Measurements from ENCODE around the gene SSBP4.
"Not testable (repeated sequence)": the region's sequence is repeated elsewhere in the genome, so short reads cannot be mapped to it uniquely, and the experiment has no call there.

The SSBP4 gene

DNA sequence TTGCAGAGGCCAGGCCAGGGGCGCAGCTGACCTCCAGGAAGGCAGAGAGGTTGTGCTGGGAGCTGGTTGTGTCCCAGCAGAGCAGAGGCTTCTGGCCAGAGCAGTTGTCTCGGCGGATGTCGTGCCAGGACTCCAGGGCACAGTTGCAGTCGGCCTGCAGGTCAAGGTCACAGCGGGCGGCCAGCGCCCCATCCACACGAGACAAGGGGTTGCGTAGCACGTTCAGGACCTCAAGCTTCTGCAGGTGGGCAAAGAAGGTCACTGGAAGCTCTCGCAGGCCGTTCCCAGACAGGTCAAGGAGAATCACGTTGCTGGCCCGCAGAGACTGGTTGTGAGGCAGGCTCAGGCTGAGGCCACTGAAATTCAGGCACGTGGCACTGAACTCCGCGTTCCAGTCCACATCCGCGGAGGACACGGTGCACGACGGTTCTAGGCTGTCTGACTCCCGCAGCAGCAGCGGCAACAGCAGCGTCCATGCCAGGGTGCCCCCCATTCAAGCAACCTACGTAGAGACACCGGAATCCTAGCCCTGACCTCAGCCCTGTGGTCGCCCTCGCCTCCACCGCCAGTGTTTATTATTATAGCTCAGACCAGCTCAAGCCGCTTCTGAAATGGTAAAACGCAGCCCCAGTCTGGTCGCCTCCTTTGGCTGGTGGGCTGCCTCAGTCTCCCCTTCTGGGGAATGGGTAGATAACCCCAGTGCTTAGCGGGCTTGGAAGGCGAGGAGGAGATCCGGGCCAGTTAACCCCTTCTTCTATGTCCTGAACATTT, 22.5 kb upstream of the SSBP4 start:
- FAIRE-seq, result no peak

- FAIRE-seq, result no peak
Observed at GRCh38 chr19:18397242-18398202, 21.7 kb upstream of the SSBP4 start, which contains the start of gene LRRC25. Gene LRRC25 (minus strand): TSS chr19:18397622. CDS start chr19:18396963, 659 bp downstream.

DNA sequence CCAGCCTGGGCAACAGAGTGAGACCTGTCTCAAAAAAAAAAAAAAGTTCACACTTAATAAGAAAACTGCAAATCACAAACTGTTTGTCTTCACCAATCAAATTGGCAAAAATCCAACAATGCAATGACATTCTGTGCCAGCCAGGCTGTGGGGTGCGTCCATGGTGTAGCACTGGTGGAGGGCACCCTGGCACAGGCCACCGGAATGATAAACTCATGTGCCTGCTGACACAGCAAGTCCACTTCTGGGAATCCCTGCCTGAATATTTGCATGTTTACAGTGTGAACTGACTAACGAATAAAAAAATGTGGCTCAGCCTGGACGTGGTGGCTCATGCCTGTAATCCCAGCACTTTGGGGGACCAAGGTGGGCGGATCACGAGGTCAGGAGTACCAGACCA, 20.2 kb upstream of the SSBP4 start:
- no peak for FAIRE-seq

- no peak for FAIRE-seq
Observed at GRCh38 chr19:18401580-18402112, 17.6 kb upstream of the SSBP4 start.

DNA sequence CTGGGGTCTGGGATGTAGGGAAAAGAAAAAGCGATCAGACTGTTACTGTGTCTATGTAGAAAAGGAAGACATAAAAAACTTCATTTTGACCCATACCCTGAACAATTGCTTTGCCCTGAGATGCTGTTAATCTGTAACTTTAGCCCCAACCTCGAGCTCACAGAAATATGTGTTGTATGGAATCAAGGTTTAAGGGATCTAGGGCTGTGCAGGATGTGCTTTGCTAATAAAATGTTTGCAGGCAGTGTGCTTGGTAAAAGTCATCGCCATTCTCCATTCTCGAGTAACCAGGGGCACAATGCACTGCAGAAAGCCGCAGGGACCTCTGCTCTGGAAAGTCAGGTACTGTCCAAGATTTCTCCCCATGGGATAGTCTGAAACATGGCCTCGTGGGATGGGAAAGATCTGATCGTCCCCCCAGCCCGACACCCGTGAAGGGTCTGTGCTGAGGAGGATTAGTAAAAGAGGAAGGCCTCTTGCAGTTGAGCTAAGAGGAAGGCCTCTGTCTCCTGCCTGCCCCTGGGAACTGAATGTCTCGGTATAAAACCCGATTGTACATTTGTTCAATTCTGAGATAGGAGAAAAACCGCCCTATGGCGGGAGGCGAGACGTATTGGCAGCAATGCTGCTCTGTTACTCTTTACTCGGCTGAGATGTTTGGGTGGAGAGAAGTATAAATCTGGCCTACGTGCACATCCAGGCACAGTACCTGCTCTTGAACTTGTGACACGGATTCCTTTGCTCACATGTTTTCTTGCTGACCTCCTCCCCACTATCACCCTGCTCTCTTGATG, 16.5 kb upstream of the SSBP4 start:
- not testable (repeated sequence) for FAIRE-seq

DNA sequence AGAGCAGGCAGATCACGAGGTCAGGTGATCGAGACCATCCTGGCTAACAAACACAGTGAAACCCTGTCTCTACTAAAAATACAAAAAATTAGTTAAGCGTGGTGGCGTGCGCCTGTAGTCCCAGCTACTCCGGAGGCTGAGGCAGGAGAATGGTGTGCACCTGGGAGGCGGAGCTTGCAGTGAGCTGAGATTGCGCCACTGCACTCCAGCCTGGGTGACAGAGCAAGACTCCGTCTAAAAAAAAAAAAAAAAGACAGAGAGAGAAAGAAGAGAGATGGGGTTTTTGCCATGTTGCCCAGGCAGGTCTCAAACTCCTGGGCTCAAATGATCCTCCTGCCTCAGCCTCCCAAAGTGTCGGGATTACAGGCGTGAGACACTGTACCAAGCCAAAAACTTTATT, 13.4 kb upstream of the SSBP4 start:
- not testable (repeated sequence) for FAIRE-seq

- FAIRE-seq, result no peak
Observed at GRCh38 chr19:18406749-18407148, 12.4 kb upstream of the SSBP4 start.

GRCh38 chr19:18408053-18408476, 11.1 kb upstream of the SSBP4 start:
- no peak for FAIRE-seq

- FAIRE-seq, result no peak
Observed at GRCh38 chr19:18412610-18413239, 6.5 kb upstream of the SSBP4 start.

DNA sequence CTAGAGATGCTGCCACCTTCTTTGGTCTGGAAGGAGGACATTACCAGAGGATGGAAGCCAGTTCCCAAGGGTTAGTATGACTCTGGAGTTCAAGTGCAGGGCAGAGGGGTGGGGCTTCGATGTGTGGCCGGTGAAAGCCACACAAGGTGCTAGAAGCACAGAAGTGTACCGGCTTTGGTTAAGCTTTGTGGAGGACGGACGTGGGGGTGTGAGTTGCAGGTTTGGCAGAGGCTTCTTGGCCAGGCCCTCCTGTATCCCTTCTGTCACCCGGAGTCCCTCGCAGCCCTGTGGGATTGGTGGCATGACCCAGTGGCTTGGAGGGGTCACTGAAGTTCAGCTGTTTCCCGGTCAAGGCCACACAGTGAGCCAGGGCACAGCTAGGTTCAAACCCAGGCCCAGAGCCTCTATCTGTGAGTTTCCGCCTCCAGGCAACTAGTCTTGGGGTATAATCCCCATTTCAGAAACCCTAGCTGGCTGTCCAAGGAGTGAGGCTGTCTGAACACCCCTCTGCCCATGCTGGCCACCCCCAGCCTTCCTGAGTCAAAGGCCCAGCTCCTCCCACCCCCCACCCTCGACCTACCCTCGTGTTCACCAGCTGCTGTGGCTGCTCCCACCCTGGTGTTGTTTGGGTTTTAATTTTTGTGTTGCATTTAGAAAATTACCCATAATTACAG, 4.6 kb upstream of the SSBP4 start:
- no peak for FAIRE-seq

GRCh38 chr19:18415178-18415867, 3.9 kb upstream of the SSBP4 start:
- peak; percentile 94 for FAIRE-seq

DNA sequence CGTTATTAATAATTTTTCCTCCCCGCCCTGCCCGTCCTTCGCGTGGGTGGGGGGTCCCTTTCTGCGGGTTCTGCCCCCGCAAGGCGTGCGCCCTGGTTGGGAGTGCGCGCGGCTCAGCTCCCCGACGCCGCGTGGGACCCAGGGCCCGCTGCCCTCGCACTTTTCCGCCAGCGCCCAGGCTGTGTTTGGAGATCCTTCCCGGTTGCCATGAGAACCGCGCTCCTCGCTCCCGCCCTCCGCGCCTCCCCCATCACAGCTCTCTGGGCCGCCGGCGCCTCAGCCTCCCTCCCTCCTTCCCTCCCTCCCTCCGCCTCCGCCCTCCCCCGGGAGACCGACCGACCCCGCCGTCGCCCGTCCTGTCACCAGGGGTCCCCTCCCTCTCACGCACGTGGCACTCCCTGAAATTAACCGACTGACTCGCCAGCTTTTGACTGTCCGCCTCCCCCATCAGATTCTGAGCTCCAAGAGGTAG, 2.4 kb upstream of the SSBP4 start:
- no peak for FAIRE-seq

DNA sequence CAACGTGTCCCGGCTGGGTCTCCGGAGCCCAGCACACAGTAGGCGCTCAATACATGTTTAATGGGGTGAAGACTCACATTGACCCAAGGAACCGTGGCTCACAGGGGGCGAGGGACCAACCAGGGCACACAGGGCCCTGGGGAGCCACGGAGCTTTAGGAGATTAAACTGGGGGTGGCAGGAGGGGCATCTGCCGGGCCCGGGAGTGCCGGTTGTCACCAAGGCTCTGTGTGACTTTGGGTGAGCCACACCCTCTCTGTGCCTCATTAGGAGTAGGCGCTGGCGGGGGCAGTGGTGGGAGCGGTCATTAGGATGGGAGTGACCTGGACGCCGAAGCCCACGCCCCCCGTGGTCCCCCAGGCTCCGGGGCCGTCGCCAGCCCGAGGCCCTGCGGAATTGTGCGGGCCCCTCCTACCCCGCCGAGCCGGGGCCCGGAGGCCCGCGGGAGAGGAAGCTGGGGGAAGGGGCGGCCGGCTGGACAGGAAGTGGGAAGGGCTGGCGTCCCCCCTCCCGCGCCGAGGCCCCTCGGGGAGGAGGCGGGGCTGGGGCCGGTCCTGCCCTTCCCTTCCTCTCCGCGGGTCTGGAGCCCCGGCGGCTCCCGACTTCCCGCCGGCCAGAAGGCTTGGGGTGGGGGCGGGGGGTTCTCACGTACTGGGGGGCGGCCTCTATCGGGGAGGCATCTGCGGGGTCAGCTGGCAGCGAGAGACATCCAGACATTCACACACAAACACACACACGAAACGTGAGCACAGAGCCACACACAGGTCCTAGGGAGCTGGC, 1.8 kb upstream of the SSBP4 start:
- no peak for FAIRE-seq

DNA sequence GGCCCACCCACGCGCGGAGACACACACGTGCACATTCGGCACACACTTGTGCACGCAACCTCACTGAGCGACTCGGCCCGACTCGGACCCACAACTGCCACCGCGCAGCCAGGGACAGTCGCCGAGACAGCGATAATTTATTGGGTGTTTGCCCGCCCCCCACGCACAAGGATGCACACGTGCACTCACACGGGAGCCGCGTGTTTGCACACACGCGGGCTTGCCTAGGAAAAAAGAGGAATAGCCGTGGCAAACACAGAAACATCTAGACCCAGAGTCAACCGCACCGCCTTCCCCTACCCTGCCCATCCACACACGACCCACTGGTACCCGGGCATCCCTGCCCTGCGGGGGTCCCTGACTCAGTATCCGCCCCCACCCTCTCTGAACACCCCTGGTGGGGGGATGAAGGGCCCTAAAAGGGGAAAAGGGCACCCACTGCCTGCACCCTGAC, 1.1 kb upstream of the SSBP4 start:
- no peak for FAIRE-seq

- no peak for FAIRE-seq
Observed at GRCh38 chr19:18418483-18419194, 559 bp upstream of the SSBP4 start.

- no peak for FAIRE-seq
Observed at GRCh38 chr19:18419699-18420460, 682 bp downstream of the SSBP4 start.

- FAIRE-seq, result no peak
Observed at GRCh38 chr19:18420930-18421329, 1.7 kb downstream of the SSBP4 start.

DNA sequence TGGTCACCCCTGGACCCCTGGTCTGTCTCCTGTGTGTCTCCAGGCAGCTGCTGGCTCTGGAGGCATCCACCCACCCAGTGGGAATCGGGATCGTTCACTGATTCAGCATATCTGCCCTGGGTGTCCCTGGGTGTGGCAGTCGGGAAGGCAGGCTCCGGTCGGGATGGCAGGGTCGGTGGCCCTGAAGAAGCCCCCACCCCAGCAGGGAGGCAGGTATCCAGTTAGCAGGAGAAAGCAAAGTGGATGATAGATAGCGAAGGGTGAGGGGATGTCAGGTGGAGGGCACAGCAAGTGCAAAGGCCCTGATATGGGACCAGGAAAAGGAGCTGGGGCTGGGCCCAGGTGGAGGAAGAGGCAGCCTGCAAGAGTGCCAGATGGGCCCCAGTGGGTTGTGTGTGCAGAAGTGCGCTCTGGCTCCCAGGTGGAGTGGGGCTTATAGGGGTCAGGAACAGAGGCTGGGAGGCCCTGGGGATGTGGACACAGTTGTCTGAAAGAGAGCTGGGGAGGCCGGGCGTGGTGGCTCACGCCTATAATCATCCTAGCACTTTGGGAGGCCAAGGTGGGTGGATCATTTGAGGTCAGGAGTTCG, 2.3 kb downstream of the SSBP4 start:
- FAIRE-seq, result no peak

Measured in A204.1 (cell line).